ENCODE results near the gene COPZ2. TPM values are rescaled to one million over a fixed set of nuclear protein-coding genes. Genes with fewer than 3 reads are reported as not detected.

COPZ2 gene
- total RNA-seq, 1 donor from 2014 or later, result not detected

DNA sequence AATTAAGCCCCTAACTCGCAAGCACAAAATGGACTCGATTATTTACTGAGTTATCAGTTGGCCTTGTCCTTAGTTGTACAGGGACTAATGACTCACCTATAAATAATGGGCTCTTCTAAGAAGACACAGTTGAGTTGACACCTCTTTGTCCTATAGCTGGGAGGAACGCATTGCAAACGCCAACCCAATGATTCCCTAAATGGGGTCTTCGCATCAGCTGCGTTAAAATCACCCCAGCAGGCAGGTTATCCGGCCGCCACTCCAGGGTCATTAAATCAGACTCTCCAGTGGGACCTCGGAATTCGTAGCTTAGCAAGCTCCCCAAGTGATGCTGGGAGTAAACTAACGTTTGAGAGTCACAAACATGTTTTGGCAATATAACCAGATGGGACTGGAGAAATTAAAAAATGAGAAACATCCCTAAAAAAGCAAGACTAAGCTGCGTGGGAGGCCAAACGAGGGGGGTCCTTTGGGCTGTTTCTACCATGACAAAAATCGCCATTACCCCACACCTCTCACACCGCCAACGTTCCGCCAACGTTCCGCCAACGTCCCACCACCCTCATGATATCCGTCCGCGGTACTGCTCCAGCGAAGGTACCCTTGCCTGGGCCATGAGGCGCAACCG, 9.6 kb upstream of the COPZ2 start:
- Mint-ChIP-seq H3K27ac (ENCODE audit: unreplicated experiment) (peak overlapping the region; percentile 98), H3K27me3 (ENCODE audit: unreplicated experiment) (peaks cover 17% of the 10 kb centered on the region), H3K9me3 (ENCODE audit: unreplicated experiment) (no peaks in the 10 kb centered on the region), H3K36me3 (ENCODE audit: low read depth, unreplicated experiment) (peaks cover 18% of the 10 kb centered on the region), H3K4me1 (ENCODE audit: unreplicated experiment) (peaks cover 44% of the 10 kb centered on the region), H3K4me3 (ENCODE audit: unreplicated experiment) (peak overlapping the region; percentile 100)
- no peak for DNase-seq (ENCODE audit: low spot score)
- no peak for TF ChIP-seq CTCF (IDR thresholded peaks at IDR 0.05; ENCODE audit: unreplicated experiment)

DNA sequence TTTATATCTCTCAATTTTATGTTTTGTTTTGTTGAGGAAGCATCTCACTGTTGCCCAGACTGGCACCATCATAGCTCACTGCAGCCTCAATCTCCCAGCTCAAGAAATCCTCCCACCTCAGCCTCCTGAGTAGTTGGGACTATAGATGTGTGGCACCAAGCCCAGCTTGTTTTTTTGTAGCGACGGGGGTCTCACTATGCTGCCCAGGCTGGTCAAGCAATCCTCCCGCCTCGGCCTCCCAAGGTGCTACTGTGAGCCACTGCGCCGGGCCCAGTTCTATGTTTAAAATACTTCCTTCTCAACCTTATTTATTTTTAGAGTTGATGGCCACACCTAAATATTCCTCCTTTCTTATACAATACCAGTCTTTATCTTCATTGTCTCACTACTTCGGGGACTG, 8.7 kb upstream of the COPZ2 start:
- Mint-ChIP-seq H3K9me3 (ENCODE audit: unreplicated experiment) (no peaks in the 10 kb centered on the region), H3K27me3 (ENCODE audit: unreplicated experiment) (peaks cover 17% of the 10 kb centered on the region), H3K27ac (ENCODE audit: unreplicated experiment) (no peak overlapping the region), H3K36me3 (ENCODE audit: low read depth, unreplicated experiment) (peaks cover 12% of the 10 kb centered on the region), H3K4me1 (ENCODE audit: unreplicated experiment) (peaks cover 35% of the 10 kb centered on the region), H3K4me3 (ENCODE audit: unreplicated experiment) (peak overlapping the region; percentile 100)
- no peak for TF ChIP-seq CTCF (IDR thresholded peaks at IDR 0.05; ENCODE audit: unreplicated experiment)
- DNase-seq (ENCODE audit: low spot score), result no peak

DNA sequence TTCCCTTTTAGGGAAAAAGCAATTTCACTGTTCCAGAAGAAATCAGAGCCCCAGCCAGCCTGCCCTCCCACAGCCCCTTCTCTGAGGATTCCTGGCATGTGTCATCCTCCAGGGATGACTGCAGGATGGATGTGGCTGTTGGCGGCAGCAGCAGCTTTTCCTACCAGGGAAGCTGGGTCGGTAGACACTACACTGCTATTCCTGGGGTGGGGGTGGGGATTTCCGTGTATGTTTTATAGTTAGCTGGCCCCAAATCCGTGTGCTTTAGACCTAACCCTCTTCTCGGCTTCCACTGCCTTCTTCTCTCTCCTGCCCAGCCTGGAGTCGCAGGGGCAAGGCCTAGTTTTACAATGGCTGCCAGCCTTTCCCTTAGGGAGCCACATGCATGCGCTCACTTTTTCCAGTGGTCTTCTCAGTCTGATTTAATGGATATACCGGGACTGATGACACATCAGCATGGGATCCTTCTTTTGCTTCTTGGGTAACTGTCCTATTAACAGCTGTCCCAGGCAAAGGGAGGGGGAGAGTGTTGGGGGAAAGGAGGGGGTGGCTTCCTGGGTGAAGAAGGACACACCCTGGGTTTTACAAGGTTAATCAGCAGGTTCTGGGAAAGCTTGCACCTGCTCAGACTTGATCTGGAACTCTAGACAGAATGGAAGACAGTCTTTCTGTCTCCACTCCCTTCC, 7.9 kb upstream of the COPZ2 start:
- Mint-ChIP-seq H3K4me1 (ENCODE audit: unreplicated experiment) (peaks cover 27% of the 10 kb centered on the region), H3K4me3 (ENCODE audit: unreplicated experiment) (no peak overlapping the region), H3K9me3 (ENCODE audit: unreplicated experiment) (no peaks in the 10 kb centered on the region), H3K27me3 (ENCODE audit: unreplicated experiment) (peaks cover 17% of the 10 kb centered on the region), H3K36me3 (ENCODE audit: low read depth, unreplicated experiment) (peaks cover 6% of the 10 kb centered on the region), H3K27ac (ENCODE audit: unreplicated experiment) (no peak overlapping the region)
- no peak for TF ChIP-seq CTCF (IDR thresholded peaks at IDR 0.05; ENCODE audit: unreplicated experiment)
- DNase-seq (ENCODE audit: low spot score), result no peak

- no peaks in the 10 kb centered on the region for H3K9me3 Mint-ChIP-seq (ENCODE audit: unreplicated experiment)
- no peak overlapping the region for H3K4me3 Mint-ChIP-seq (ENCODE audit: unreplicated experiment)
- peaks cover 2% of the 10 kb centered on the region for H3K36me3 Mint-ChIP-seq (ENCODE audit: low read depth, unreplicated experiment)
- H3K4me1 Mint-ChIP-seq (ENCODE audit: unreplicated experiment), result peaks cover 22% of the 10 kb centered on the region
- no peak for TF ChIP-seq CTCF (IDR thresholded peaks at IDR 0.05; ENCODE audit: unreplicated experiment)
- peaks cover 15% of the 10 kb centered on the region for H3K27me3 Mint-ChIP-seq (ENCODE audit: unreplicated experiment)
- H3K27ac Mint-ChIP-seq (ENCODE audit: unreplicated experiment), result no peak overlapping the region
- no peak for DNase-seq (ENCODE audit: low spot score)
Measured at GRCh38 chr17:48044851-48045250, 7.3 kb upstream of the COPZ2 start.

- no peak for TF ChIP-seq CTCF (IDR thresholded peaks at IDR 0.05; ENCODE audit: unreplicated experiment)
- peaks cover 12% of the 10 kb centered on the region for H3K4me1 Mint-ChIP-seq (ENCODE audit: unreplicated experiment)
- H3K4me3 Mint-ChIP-seq (ENCODE audit: unreplicated experiment), result no peak overlapping the region
- H3K27ac Mint-ChIP-seq (ENCODE audit: unreplicated experiment), result no peak overlapping the region
- no peaks in the 10 kb centered on the region for H3K9me3 Mint-ChIP-seq (ENCODE audit: unreplicated experiment)
- no peak for DNase-seq (ENCODE audit: low spot score)
- peaks cover 5% of the 10 kb centered on the region for H3K36me3 Mint-ChIP-seq (ENCODE audit: low read depth, unreplicated experiment)
- peaks cover 9% of the 10 kb centered on the region for H3K27me3 Mint-ChIP-seq (ENCODE audit: unreplicated experiment)
Measured at GRCh38 chr17:48043176-48043575, 5.6 kb upstream of the COPZ2 start.
